Vagina (tissue), 2 donors: ENCODE data around the gene TMSB10.

Experiments
- CTCF ChIP-seq, 3 experiments: fragments of 450-650 bp in 2 of 3; fragments of 200-600 bp in 1 of 3; sonication (generic) in 1 of 3; IDR thresholded peaks; one replicate each; pipeline ENCODE4 v1.5.1; 2017 to 2019; ENCODE audit warnings: antibody characterized with exemption in 3 of 3, mild to moderate bottlenecking in 2 of 3, moderate library complexity in 2 of 3
- POLR2A ChIP-seq, 2 donors: fragments of 450-650 bp; IDR thresholded peaks; one replicate each; pipeline ENCODE4 v1.6.1; 2017; ENCODE audit warnings: antibody characterized with exemption in 2 of 2, mild to moderate bottlenecking in 2 of 2, moderate library complexity in 2 of 2
- POLR2AphosphoS5 ChIP-seq, 2 donors: sonication (generic); formaldehyde crosslinking; IDR thresholded peaks; one replicate each; pipeline ENCODE4 v1.9.0; 2017; ENCODE audit warnings: antibody characterized with exemption in 2 of 2, mild to moderate bottlenecking in 2 of 2, low read depth in 1 of 2; ENCODE audit not compliant: insufficient read depth in 1 of 2

- TF ChIP-seq CTCF (IDR thresholded peaks at IDR 0.05) (no peak), POLR2AphosphoS5 (IDR thresholded peaks at IDR 0.05; ENCODE audit: insufficient read depth in 1 of 2, low read depth in 1 of 2) (no peak), POLR2A (IDR thresholded peaks at IDR 0.05) (no peak)
These were observed 14.0 kb upstream of the TMSB10 start for GRCh38 chr2:84891355-84892010.
